K562 (cell line): ENCODE measurements around the gene RASSF7. TPM values are rescaled to one million over a fixed set of nuclear protein-coding genes. Genes with fewer than 3 reads are reported as not detected.
A peak's percentile ranks its signal among the peaks of the same experiment; 100 is the strongest.

Source experiments
- ATAC-seq: fragments of 200-7000 bp; cut with Tn5 transposase; 3 replicates; pipeline ENCODE4 v1.9.1; 2020; ENCODE audit warnings: moderate library complexity
- BruUV-seq: library from RNA; stranded (reverse); fragments of 400-500 nt; replicated peaks from 2 replicates; lab custom pipeline; 2021; lab: Mats Ljungman, UMichigan
- CTCF ChIA-PET: fragments of 300-600 bp; formaldehyde crosslinking; extraction: SDS; loops from one replicate; lab custom pipeline; 2021; ENCODE audit warnings: low intra/inter-chr PET ratio; lab: Yijun Ruan, JAX
- POLR2A ChIA-PET: fragments of 300-600, 350-650 bp; sonication (Branson Sonifier 250); formaldehyde crosslinking; extraction: SDS; loops from one replicate; lab custom pipeline; 2021; ENCODE audit warnings: antibody characterized with exemption, inconsistent platforms; lab: Yijun Ruan, JAX
- DNase-seq, 4 experiments: peaks; one replicate each; pipeline versions ENCODE4 v3.0.0 to v3.0.0-alpha.2; 2011 to 2018; ENCODE audit warnings: low spot score in 3 of 4, mixed read lengths in 3 of 4; ENCODE audit errors: extremely low read depth in 1 of 4
- FAIRE-seq: peaks from 2 replicates; lab custom pipeline; 2011; peaks lifted over from hg19 to GRCh38; lab: Jason Lieb, UNC
- H2AFZ ChIP-seq: 2 replicates; pipeline ENCODE4 v1.6.0; 2011; ENCODE audit warnings: low read depth, low read length, control low read depth, inconsistent platforms
- H3K27ac ChIP-seq: fragments of 200-600 bp; 3 replicates; pipeline ENCODE4 v1.8.0; 2011; ENCODE audit warnings: low read depth, mild to moderate bottlenecking, control low read depth, inconsistent platforms, low read length, moderate library complexity, mixed read lengths; ENCODE audit errors: extremely low read depth
- H3K27me3 ChIP-seq, 2 experiments: fragments of 300-600 bp in 1 of 2; 2 replicates in 1 of 2; 3 replicates in 1 of 2; pipeline versions ENCODE4 v1.6.0 to v1.8.0; 2011; ENCODE audit warnings: inconsistent platforms in 2 of 2, low read length in 2 of 2, mild to moderate bottlenecking in 1 of 2, mixed read lengths in 1 of 2, moderate library complexity in 1 of 2; ENCODE audit not compliant: control insufficient read depth in 2 of 2, insufficient read depth in 2 of 2
- H3K36me3 ChIP-seq: fragments of 300-600 bp; 3 replicates; pipeline ENCODE4 v1.8.0; 2011; ENCODE audit warnings: mild to moderate bottlenecking, low read length, inconsistent platforms; ENCODE audit not compliant: control insufficient read depth, insufficient read depth
- H3K4me1 ChIP-seq, 2 experiments: fragments of 200-600 bp in 1 of 2; replicated peaks in 1 of 2; 2 replicates in 1 of 2; 3 replicates in 1 of 2; pipeline versions ENCODE4 v1.5.1 to v1.8.0; 2011; ENCODE audit warnings: inconsistent platforms in 2 of 2, low read length in 2 of 2, mild to moderate bottlenecking in 1 of 2, mixed read lengths in 1 of 2, moderate library complexity in 1 of 2; ENCODE audit not compliant: control insufficient read depth in 2 of 2, insufficient read depth in 2 of 2
- H3K4me2 ChIP-seq: 2 replicates; pipeline ENCODE4 v1.6.1; 2011; ENCODE audit warnings: low read length, control low read depth, inconsistent platforms, mixed read lengths; ENCODE audit not compliant: insufficient read depth
- H3K4me3 ChIP-seq: fragments of 200-600 bp; sonication (generic), shearing (Covaris generic); 2 replicates; pipeline ENCODE4 v1.5.1; 2016; ENCODE audit warnings: control low read depth, inconsistent platforms
- H3K79me2 ChIP-seq: fragments of 200-600 bp; 3 replicates; pipeline ENCODE4 v1.8.0; 2011; ENCODE audit warnings: low read length, inconsistent platforms; ENCODE audit not compliant: control insufficient read depth, insufficient read depth
- H3K9ac ChIP-seq, 2 experiments: 2 replicates each; pipeline versions ENCODE4 v1.6.0 to v1.6.1; 2011; ENCODE audit warnings: low read depth in 2 of 2, low read length in 2 of 2, control low read depth in 1 of 2, inconsistent platforms in 1 of 2, mild to moderate bottlenecking in 1 of 2, mixed read lengths in 1 of 2; ENCODE audit not compliant: insufficient read depth in 1 of 2
- H3K9me1 ChIP-seq: one replicate; pipeline ENCODE4 v1.6.0; 2011; ENCODE audit warnings: inconsistent platforms, mild to moderate bottlenecking, low read length, moderate library complexity; ENCODE audit not compliant: control insufficient read depth, insufficient read depth
- H3K9me3 ChIP-seq: replicated peaks from 2 replicates; pipeline ENCODE4 v1.5.1; 2011; ENCODE audit warnings: low read depth, low read length, inconsistent platforms; ENCODE audit not compliant: control insufficient read depth, insufficient read depth
- H4K20me1 ChIP-seq: replicated peaks from 2 replicates; pipeline ENCODE4 v1.6.1; 2011; ENCODE audit warnings: low read length, inconsistent platforms, mixed read lengths; ENCODE audit not compliant: control insufficient read depth, insufficient read depth
- POLR2G ChIP-seq: fragments of 200-400 bp; formaldehyde crosslinking; IDR thresholded peaks from 2 replicates; pipeline ENCODE4 v1.6.1; 2017; ENCODE audit warnings: low read depth, mild to moderate bottlenecking, antibody characterized with exemption, low read length, moderate library complexity
- WGBS: fragments of 100-300 bp; shearing (Covaris generic); methylation state at CpG from one replicate; pipeline ENCODE4 v1.1.6; 2016; ENCODE audit warnings: low coverage, mixed read lengths; ENCODE audit not compliant: insufficient coverage; ENCODE audit errors: missing lambda C conversion rate; 5-methylcytosine and 5-hydroxymethylcytosine counted together
- in situ Hi-C: fragments of 300-500 bp; cut with MboI; formaldehyde crosslinking; loops from 4 replicates; pipeline ENCODE4 v1.15.0; 2018; ENCODE audit warnings: inconsistent platforms, mixed read lengths
- intact Hi-C: fragments of 100-400 bp; cut with micrococcal nuclease; formaldehyde crosslinking; loops from 2 replicates; pipeline ENCODE4 v1.14.2; 2022
- polyA plus RNA-seq, 8 experiments: library from polyadenylated mRNA; depleted of rRNA in 4 of 8; stranded (reverse) in 5 of 8; unstranded in 3 of 8; fragments of >200 nt; fragmentation: Nextera tagmentation in 2 of 8; fragmentation: Illumina TruSeq in 1 of 8; extraction: Ambion mirVana in 2 of 8; extraction: Trizol in 1 of 8; gene quantifications; 2 replicates each; pipeline versions ENCODE4 v1.2.1 to v1.2.3, GENCODE V29; 2011 to 2014; ENCODE audit warnings: inconsistent platforms in 1 of 8, missing spikeins in 1 of 8
- total RNA-seq, 7 experiments: library from RNA; depleted of rRNA in 6 of 7; stranded (reverse); fragments of >200 nt in 6 of 7; fragmentation: Illumina TruSeq in 2 of 7; extraction: Trizol in 2 of 7; gene quantifications; 2 replicates each; pipeline versions ENCODE4 v1.2.1 to v1.2.3, GENCODE V29; 2011 to 2021; ENCODE audit warnings: low replicate concordance in 1 of 7
- TF ChIP-seq, protein P1 (sequence below): fragments of 250-450 bp; sonication (Bioruptor Pico); IDR thresholded peaks from 2 replicates; pipeline ENCODE4 v1.5.1; 2021; ENCODE audit warnings: mild to moderate bottlenecking

RASSF7 gene
- total and polyA plus RNA-seq, 9 of the 15 experiments (the other 6 are each of a cell fraction or from before 2014, with no cell fraction given) = 0.41 to 45.2 (median 18.6) TPM

GRCh38 chr11:607020-607780, 46.4 kb downstream of the RASSF7 start:
- Histone ChIP-seq H3K9me1 (no peaks in the 10 kb centered on the region), H3K79me2 (no peaks in the 10 kb centered on the region), H3K27ac (no peak overlapping the region), H3K9ac (no peak overlapping the region; a peak in 1 of 4 replicates), H3K27me3 (no peaks in the 10 kb centered on the region), H3K4me3 (no peak overlapping the region), H3K4me2 (no peak overlapping the region), H3K4me1 (peaks cover 0 to 34% of the 10 kb centered on the region in 2 experiments; a peak in 1 of 5 replicates), H4K20me1 (peaks cover 6% of the 10 kb centered on the region; the same call in 1 of the 2 replicates), H3K9me3 (no peaks in the 10 kb centered on the region), H3K36me3 (peaks cover 98% of the 10 kb centered on the region), H2AFZ (no peak overlapping the region)
- DNase-seq (no peak), ATAC-seq (no peak), FAIRE-seq (no peak)
- TF ChIP-seq, protein P1, sequence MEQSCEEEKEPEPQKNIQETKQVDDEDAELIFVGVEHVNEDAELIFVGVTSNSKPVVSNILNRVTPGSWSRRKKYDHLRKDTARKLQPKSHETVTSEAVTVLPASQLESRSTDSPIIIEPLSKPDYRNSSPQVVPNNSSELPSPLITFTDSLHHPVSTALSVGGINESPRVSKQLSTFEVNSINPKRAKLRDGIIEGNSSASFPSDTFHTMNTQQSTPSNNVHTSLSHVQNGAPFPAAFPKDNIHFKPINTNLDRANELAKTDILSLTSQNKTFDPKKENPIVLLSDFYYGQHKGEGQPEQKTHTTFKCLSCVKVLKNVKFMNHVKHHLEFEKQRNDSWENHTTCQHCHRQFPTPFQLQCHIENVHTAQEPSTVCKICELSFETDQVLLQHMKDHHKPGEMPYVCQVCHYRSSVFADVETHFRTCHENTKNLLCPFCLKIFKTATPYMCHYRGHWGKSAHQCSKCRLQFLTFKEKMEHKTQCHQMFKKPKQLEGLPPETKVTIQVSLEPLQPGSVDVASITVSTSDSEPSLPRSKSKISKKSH (CRISPR knock-in tag) = no peak
- TF ChIP-seq POLR2G = peak; percentile 30
- ChIA-PET POLR2A (interaction anchor here (0.6 to 0.7 kb wide), 3 partner anchors 24 to 1227 kb away, joined by 3 read pairs; no protein-coding TSS in a partner anchor), CTCF (no interaction called here)
- BruUV-seq = no TSS peak
- WGBS = 97% methylated on average over 31 of the region's 35 CpGs
- in situ Hi-C loops = no loop called here
- intact Hi-C loops = no loop called here
